Testis (tissue), 2 donors: ENCODE data around the gene ZNRF4.

Experiments
- POLR2A ChIP-seq: fragments of 450-650 bp; IDR thresholded peaks from one replicate; pipeline ENCODE4 v1.6.1; 2017; ENCODE audit warnings: antibody characterized with exemption, mild to moderate bottlenecking, moderate library complexity
- TF ChIP-seq, protein P1 (sequence below), 3 experiments: fragments of 450-650 bp in 2 of 3; fragments of 200-600 bp in 1 of 3; sonication (generic) in 1 of 3; IDR thresholded peaks; one replicate each; pipeline ENCODE4 v1.5.1; 2016 to 2019; ENCODE audit warnings: antibody characterized with exemption in 3 of 3, mild to moderate bottlenecking in 2 of 3, moderate library complexity in 1 of 3

DNA sequence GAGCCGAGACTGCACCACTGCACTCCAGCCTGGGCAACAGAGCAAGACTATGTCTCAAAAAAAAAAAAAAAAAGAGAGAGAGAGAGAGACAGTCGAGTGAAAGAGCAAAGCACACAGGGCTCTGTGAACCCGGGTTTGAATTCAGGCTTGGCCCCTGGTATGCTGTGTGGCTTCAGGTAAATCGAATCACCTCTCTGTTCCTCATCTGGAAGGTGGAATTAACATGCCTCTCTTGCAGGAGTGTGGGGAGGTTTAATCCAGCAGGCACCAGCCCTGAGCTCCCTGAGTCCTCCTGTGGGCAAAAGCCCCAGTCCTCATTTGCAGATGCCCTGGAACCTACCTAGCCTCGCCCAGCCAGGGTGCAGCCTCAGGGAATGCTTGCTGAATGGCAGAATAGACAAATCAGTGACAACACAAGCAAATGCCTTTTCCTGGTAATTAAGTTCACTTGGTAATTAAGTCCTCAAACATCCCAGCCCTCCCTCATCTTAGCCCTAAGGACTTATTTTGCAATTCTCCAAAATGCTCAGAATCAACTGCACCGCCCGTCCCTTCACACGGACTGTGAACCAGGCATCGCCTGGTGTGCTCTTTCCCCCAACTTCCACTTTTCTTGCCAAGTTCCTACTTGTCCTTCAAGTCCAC is 4.6 kb upstream of the ZNRF4 start:
- no peak for TF ChIP-seq POLR2A
- TF ChIP-seq, protein P1, sequence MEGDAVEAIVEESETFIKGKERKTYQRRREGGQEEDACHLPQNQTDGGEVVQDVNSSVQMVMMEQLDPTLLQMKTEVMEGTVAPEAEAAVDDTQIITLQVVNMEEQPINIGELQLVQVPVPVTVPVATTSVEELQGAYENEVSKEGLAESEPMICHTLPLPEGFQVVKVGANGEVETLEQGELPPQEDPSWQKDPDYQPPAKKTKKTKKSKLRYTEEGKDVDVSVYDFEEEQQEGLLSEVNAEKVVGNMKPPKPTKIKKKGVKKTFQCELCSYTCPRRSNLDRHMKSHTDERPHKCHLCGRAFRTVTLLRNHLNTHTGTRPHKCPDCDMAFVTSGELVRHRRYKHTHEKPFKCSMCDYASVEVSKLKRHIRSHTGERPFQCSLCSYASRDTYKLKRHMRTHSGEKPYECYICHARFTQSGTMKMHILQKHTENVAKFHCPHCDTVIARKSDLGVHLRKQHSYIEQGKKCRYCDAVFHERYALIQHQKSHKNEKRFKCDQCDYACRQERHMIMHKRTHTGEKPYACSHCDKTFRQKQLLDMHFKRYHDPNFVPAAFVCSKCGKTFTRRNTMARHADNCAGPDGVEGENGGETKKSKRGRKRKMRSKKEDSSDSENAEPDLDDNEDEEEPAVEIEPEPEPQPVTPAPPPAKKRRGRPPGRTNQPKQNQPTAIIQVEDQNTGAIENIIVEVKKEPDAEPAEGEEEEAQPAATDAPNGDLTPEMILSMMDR (IDR thresholded peaks at IDR 0.05) = no peak
